Fibroblast of lung (primary cell): ENCODE measurements around the gene KRT8. TPM values are rescaled to one million over a fixed set of nuclear protein-coding genes. Genes with fewer than 3 reads are reported as not detected.

Experiments used
- DNase-seq, 2 donors: peaks; one replicate each; pipeline versions ENCODE4 v3.0.0 to v3.0.0-alpha.2; 2010; ENCODE audit warnings: low read depth in 2 of 2
- H2AFZ ChIP-seq: 2 replicates; pipeline ENCODE4 v1.5.1; 2012; ENCODE audit warnings: low read length, control low read depth, inconsistent platforms
- H3K27ac ChIP-seq: 2 replicates; pipeline ENCODE4 v1.5.1; 2011; ENCODE audit warnings: low read length, control low read depth; ENCODE audit not compliant: insufficient read depth
- H3K27me3 ChIP-seq: 2 replicates; pipeline ENCODE4 v1.5.1; 2011; ENCODE audit warnings: mild to moderate bottlenecking, low read length; ENCODE audit not compliant: control insufficient read depth, insufficient read depth
- H3K36me3 ChIP-seq: 2 replicates; pipeline ENCODE4 v1.5.1; 2011; ENCODE audit warnings: low read length; ENCODE audit not compliant: control insufficient read depth, insufficient read depth
- H3K4me1 ChIP-seq: 2 replicates; pipeline ENCODE4 v1.5.1; 2011; ENCODE audit warnings: low read length; ENCODE audit not compliant: control insufficient read depth, insufficient read depth; ENCODE audit errors: extremely low read depth
- H3K4me2 ChIP-seq: 2 replicates; pipeline ENCODE4 v1.5.1; 2011; ENCODE audit warnings: low read length, control low read depth; ENCODE audit not compliant: insufficient read depth; ENCODE audit errors: extremely low read depth
- H3K4me3 ChIP-seq, 4 experiments: fragments of 200-600 bp in 1 of 4; sonication (generic) in 1 of 4; replicated peaks in 1 of 4; 2 replicates each; pipeline ENCODE4 v1.5.1; 2011 to 2016; ENCODE audit warnings: low read length in 4 of 4, low read depth in 3 of 4, mild to moderate bottlenecking in 3 of 4, control low read depth in 2 of 4, inconsistent platforms in 1 of 4, mixed read lengths in 1 of 4; ENCODE audit not compliant: insufficient read depth in 1 of 4; ENCODE audit errors: control extremely low read depth in 1 of 4
- H3K79me2 ChIP-seq: 2 replicates; pipeline ENCODE4 v1.5.1; 2012; ENCODE audit warnings: mild to moderate bottlenecking, low read length, inconsistent platforms; ENCODE audit not compliant: control insufficient read depth, insufficient read depth
- H3K9ac ChIP-seq: 2 replicates; pipeline ENCODE4 v1.5.1; 2011; ENCODE audit warnings: mild to moderate bottlenecking, low read length, control low read depth; ENCODE audit not compliant: insufficient read depth
- H3K9me3 ChIP-seq: 2 replicates; pipeline ENCODE4 v1.5.1; 2012; ENCODE audit warnings: low read depth, low read length; ENCODE audit not compliant: control insufficient read depth, insufficient read depth
- H4K20me1 ChIP-seq: 2 replicates; pipeline ENCODE4 v1.5.1; 2011; ENCODE audit warnings: low read length; ENCODE audit not compliant: control insufficient read depth, insufficient read depth; ENCODE audit errors: extremely low read depth
- EZH2 ChIP-seq: IDR thresholded peaks from 2 replicates; pipeline ENCODE4 v1.5.1; 2012; ENCODE audit warnings: low read length, control low read depth, mild to moderate bottlenecking; ENCODE audit errors: missing control alignments
- polyA plus RNA-seq, 2 donors: library from polyadenylated mRNA; depleted of rRNA in 1 of 2; stranded (reverse) in 1 of 2; unstranded in 1 of 2; fragments of >200 nt; gene quantifications; 2 replicates each; pipeline ENCODE4 v1.2.1, GENCODE V29; 2011 to 2012; ENCODE audit warnings: missing spikeins in 1 of 2
- total RNA-seq: library from RNA; depleted of rRNA; stranded (reverse); fragments of >200 nt; gene quantifications from 2 replicates; pipeline ENCODE4 v1.2.1, GENCODE V29; 2014
- TF ChIP-seq, protein P1 (sequence below), 2 donors: IDR thresholded peaks in 1 of 2; conservative IDR thresholded peaks in 1 of 2; 1 replicate in 1 of 2; 2 replicates in 1 of 2; pipeline ENCODE4 v1.5.1; 2011 to 2012; ENCODE audit warnings: low read length in 2 of 2, control low read depth in 1 of 2, inconsistent platforms in 1 of 2, low read depth in 1 of 2, mild to moderate bottlenecking in 1 of 2

KRT8 gene
- total and polyA plus RNA-seq, 2 donors (not counting 1 experiment from before 2014, with no cell fraction given), result 0.66 to 16.3 TPM

GRCh38 chr12:52848661-52849255, 56.1 kb downstream of the KRT8 start, which contains the start of gene KRT78:
KRT78 (minus strand) TSS chr12:52848994; CDS start chr12:52848930, 64 bp downstream.
- DNase-seq, result no peak
- Histone ChIP-seq H2AFZ (no peak within 1 kb of the TSS), H3K27ac (no peak within 1 kb of the TSS), H3K9me3 (no peaks in the 10 kb centered on the region), H3K4me1 (no peaks in the 10 kb centered on the region), H3K79me2 (no peaks in the 10 kb centered on the region), H3K36me3 (no peaks in the 10 kb centered on the region), H3K4me2 (no peak within 1 kb of the TSS), H3K27me3 (peaks cover 2% of the 10 kb centered on the region), H3K9ac (no peak within 1 kb of the TSS), H4K20me1 (no peaks in the 10 kb centered on the region), H3K4me3 (no peak within 1 kb of the TSS)
- TF ChIP-seq, protein P1, sequence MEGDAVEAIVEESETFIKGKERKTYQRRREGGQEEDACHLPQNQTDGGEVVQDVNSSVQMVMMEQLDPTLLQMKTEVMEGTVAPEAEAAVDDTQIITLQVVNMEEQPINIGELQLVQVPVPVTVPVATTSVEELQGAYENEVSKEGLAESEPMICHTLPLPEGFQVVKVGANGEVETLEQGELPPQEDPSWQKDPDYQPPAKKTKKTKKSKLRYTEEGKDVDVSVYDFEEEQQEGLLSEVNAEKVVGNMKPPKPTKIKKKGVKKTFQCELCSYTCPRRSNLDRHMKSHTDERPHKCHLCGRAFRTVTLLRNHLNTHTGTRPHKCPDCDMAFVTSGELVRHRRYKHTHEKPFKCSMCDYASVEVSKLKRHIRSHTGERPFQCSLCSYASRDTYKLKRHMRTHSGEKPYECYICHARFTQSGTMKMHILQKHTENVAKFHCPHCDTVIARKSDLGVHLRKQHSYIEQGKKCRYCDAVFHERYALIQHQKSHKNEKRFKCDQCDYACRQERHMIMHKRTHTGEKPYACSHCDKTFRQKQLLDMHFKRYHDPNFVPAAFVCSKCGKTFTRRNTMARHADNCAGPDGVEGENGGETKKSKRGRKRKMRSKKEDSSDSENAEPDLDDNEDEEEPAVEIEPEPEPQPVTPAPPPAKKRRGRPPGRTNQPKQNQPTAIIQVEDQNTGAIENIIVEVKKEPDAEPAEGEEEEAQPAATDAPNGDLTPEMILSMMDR (conservative IDR thresholded peaks at IDR 0.05 in 1 of 2, IDR thresholded peaks at IDR 0.05 in 1 of 2; ENCODE audit: low read depth in 1 of 2, low read length in 2 of 2), result no peak
- TF ChIP-seq EZH2, result no peak

DNA sequence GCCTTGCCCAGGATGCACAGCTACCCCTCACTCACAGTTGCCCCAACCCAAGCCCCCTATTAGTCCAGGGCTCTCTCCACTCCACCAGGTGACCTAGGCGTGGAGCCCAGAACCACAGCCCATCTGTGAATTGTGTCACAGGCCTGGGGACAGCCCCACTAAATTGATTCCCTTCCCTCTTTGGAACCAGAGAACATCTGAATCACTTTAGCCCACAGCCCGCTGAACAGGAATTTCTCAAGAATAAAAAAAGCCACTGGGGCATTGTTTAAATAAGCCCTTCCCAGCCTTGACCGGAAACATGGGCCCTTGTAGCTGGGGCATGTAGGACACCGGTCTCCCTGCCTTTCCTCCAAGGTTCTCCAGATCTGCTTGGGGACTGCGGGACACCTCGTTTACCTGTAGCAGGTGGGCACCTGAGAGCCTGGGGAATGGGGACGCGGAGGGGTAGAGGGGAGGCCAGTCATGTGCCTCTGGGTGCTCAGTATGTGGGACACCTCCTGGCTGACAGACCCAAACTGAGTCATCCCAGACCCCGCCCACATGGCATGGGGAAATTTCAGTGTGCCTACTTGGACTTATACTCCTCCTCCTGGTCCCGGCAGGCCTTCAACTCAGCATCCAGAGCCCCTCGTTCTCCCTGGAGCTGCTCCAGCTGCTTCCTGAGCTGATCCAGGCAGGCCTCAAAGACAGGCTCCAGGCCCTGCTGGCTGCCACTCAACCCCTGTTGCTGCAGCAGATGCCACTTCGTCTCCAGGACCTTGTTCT, 57.4 kb downstream of the KRT8 start:
- Histone ChIP-seq H3K27ac (no peak overlapping the region), H3K4me2 (no peak overlapping the region), H3K27me3 (peaks cover 2% of the 10 kb centered on the region), H2AFZ (no peak overlapping the region), H3K36me3 (no peaks in the 10 kb centered on the region), H3K4me3 (no peak overlapping the region), H3K9me3 (no peaks in the 10 kb centered on the region), H3K79me2 (no peaks in the 10 kb centered on the region), H3K4me1 (no peaks in the 10 kb centered on the region), H3K9ac (no peak overlapping the region), H4K20me1 (no peaks in the 10 kb centered on the region)
- no peak for TF ChIP-seq EZH2
- TF ChIP-seq, protein P1 (conservative IDR thresholded peaks at IDR 0.05 in 1 of 2, IDR thresholded peaks at IDR 0.05 in 1 of 2; ENCODE audit: low read depth in 1 of 2, low read length in 2 of 2), result no peak
- peak in 1 of 2 donors; percentile 67 for DNase-seq

Other genes starting within 250 kb of the KRT8 start
- gene KRT1, start 224.7 kb downstream of the KRT8 start, total RNA-seq, result not detected in 2 replicates
- not detected in 2 replicates for gene KRT1, start 224.7 kb downstream of the KRT8 start, polyA plus RNA-seq
- gene KRT77, start 201.6 kb downstream of the KRT8 start, total RNA-seq, result not detected in 2 replicates
- not detected in 2 replicates for gene KRT77, start 201.6 kb downstream of the KRT8 start, polyA plus RNA-seq
- gene KRT76, start 127.7 kb downstream of the KRT8 start, total RNA-seq, result not detected in 2 replicates
- gene KRT76, start 127.7 kb downstream of the KRT8 start, polyA plus RNA-seq, result not detected in 2 replicates
- not detected in 2 replicates for gene KRT3, start 109.0 kb downstream of the KRT8 start, total RNA-seq
- gene KRT3, start 109.0 kb downstream of the KRT8 start, polyA plus RNA-seq, result not detected in 2 replicates
- gene KRT4, start 91.0 kb downstream of the KRT8 start, total RNA-seq, result under 0.01 TPM in 2 replicates
- 0.17 and 0.23 TPM in 2 replicates for gene KRT4, start 91.0 kb downstream of the KRT8 start, polyA plus RNA-seq
- gene KRT79, start 70.8 kb downstream of the KRT8 start, total RNA-seq, result not detected in 2 replicates
- not detected in 2 replicates for gene KRT79, start 70.8 kb downstream of the KRT8 start, polyA plus RNA-seq
- not detected in 2 replicates for gene KRT78, start 56.1 kb downstream of the KRT8 start, total RNA-seq
- gene KRT78, start 56.1 kb downstream of the KRT8 start, polyA plus RNA-seq, result not detected in 2 replicates
- 1.2 and 3.1 TPM in 2 replicates for gene KRT18, start 44.0 kb upstream of the KRT8 start, total RNA-seq
- 11.8 and 88.0 TPM in 2 replicates for gene KRT18, start 44.0 kb upstream of the KRT8 start, polyA plus RNA-seq
- gene EIF4B, start 101.4 kb upstream of the KRT8 start, total RNA-seq, result 1,180 and 1,819 TPM in 2 replicates
- 380 and 466 TPM in 2 replicates for gene EIF4B, start 101.4 kb upstream of the KRT8 start, polyA plus RNA-seq
- gene TNS2, start 145.0 kb upstream of the KRT8 start, total RNA-seq, result 52.4 and 60.6 TPM in 2 replicates
- 35.3 and 45.5 TPM in 2 replicates for gene TNS2, start 145.0 kb upstream of the KRT8 start, polyA plus RNA-seq
- 13.9 and 18.2 TPM in 2 replicates for gene SPRYD3, start 174.3 kb upstream of the KRT8 start, total RNA-seq
- gene SPRYD3, start 174.3 kb upstream of the KRT8 start, polyA plus RNA-seq, result 23.3 and 27.7 TPM in 2 replicates
- gene IGFBP6, start 192.6 kb upstream of the KRT8 start, total RNA-seq, result 592 and 973 TPM in 2 replicates
- gene IGFBP6, start 192.6 kb upstream of the KRT8 start, polyA plus RNA-seq, result 229 and 274 TPM in 2 replicates
- gene SOAT2, start 198.4 kb upstream of the KRT8 start, total RNA-seq, result under 0.01 TPM in 1 of 2 replicates, not detected in the other
- gene SOAT2, start 198.4 kb upstream of the KRT8 start, polyA plus RNA-seq, result 0.12 TPM in 1 of 2 replicates, not detected in the other